Ascending aorta (tissue), 2 donors: ENCODE results near the gene PTF1A. TPM values are rescaled to one million over a fixed set of nuclear protein-coding genes. Genes with fewer than 3 reads are reported as not detected.

Experiments used
- DNase-seq, 2 donors: peaks; one replicate each; pipeline ENCODE4 v3.0.0-alpha.2; 2019; ENCODE audit warnings: low spot score in 2 of 2
- H3K27ac ChIP-seq, 2 donors: fragments of 200-600 bp; sonication (generic); one replicate each; pipeline ENCODE4 v1.5.1; 2016 to 2017; ENCODE audit warnings: mild to moderate bottlenecking in 1 of 2
- H3K27me3 ChIP-seq: fragments of 200-600 bp; sonication (generic); one replicate; pipeline ENCODE4 v1.5.1; 2017
- H3K36me3 ChIP-seq, 2 donors: fragments of 200-600 bp; sonication (generic); one replicate each; pipeline ENCODE4 v1.5.1; 2016
- H3K4me1 ChIP-seq, 2 donors: fragments of 200-600 bp; sonication (generic); one replicate each; pipeline ENCODE4 v1.5.1; 2016 to 2017; ENCODE audit warnings: mild to moderate bottlenecking in 1 of 2
- H3K4me3 ChIP-seq, 2 donors: fragments of 200-600 bp; sonication (generic); one replicate each; pipeline ENCODE4 v1.5.1; 2016 to 2017; ENCODE audit warnings: mild to moderate bottlenecking in 1 of 2
- H3K9me3 ChIP-seq, 2 donors: fragments of 200-600 bp; sonication (generic); one replicate each; pipeline ENCODE4 v1.5.1; 2016
- intact Hi-C: fragments of 100-400 bp; cut with DNase I; formaldehyde crosslinking; loops from one replicate; pipeline ENCODE4 v1.15.1; 2023
- total RNA-seq: library from RNA; depleted of rRNA; stranded (reverse); fragments of >200 nt; gene quantifications from one replicate; pipeline ENCODE4 v1.1.0, GENCODE V29; 2016
- TF ChIP-seq, protein P1 (sequence below), 3 experiments: fragments of 200-600 bp in 2 of 3; fragments of 450-650 bp in 1 of 3; sonication (generic) in 2 of 3; IDR thresholded peaks; one replicate each; pipeline ENCODE4 v1.5.1; 2016 to 2019; ENCODE audit warnings: antibody characterized with exemption in 3 of 3, mild to moderate bottlenecking in 1 of 3, moderate library complexity in 1 of 3

The PTF1A gene
- total RNA-seq, 1 donor from 2014 or later, result not detected

GRCh38 chr10:23174074-23174976 is 17.8 kb upstream of the PTF1A start:
- H3K36me3 ChIP-seq, result no peaks in the 10 kb centered on the region
- H3K27ac ChIP-seq, result no peak overlapping the region
- DNase-seq, result peak in 1 of 2 donors; percentile 50
- H3K4me3 ChIP-seq, result no peak overlapping the region
- peaks cover 12% of the 10 kb centered on the region for H3K27me3 ChIP-seq
- no peaks in the 10 kb centered on the region for H3K4me1 ChIP-seq
- TF ChIP-seq, protein P1, sequence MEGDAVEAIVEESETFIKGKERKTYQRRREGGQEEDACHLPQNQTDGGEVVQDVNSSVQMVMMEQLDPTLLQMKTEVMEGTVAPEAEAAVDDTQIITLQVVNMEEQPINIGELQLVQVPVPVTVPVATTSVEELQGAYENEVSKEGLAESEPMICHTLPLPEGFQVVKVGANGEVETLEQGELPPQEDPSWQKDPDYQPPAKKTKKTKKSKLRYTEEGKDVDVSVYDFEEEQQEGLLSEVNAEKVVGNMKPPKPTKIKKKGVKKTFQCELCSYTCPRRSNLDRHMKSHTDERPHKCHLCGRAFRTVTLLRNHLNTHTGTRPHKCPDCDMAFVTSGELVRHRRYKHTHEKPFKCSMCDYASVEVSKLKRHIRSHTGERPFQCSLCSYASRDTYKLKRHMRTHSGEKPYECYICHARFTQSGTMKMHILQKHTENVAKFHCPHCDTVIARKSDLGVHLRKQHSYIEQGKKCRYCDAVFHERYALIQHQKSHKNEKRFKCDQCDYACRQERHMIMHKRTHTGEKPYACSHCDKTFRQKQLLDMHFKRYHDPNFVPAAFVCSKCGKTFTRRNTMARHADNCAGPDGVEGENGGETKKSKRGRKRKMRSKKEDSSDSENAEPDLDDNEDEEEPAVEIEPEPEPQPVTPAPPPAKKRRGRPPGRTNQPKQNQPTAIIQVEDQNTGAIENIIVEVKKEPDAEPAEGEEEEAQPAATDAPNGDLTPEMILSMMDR (IDR thresholded peaks at IDR 0.05), result no peak
- intact Hi-C loops, result no loop called here
- H3K9me3 ChIP-seq, result no peaks in the 10 kb centered on the region

DNA sequence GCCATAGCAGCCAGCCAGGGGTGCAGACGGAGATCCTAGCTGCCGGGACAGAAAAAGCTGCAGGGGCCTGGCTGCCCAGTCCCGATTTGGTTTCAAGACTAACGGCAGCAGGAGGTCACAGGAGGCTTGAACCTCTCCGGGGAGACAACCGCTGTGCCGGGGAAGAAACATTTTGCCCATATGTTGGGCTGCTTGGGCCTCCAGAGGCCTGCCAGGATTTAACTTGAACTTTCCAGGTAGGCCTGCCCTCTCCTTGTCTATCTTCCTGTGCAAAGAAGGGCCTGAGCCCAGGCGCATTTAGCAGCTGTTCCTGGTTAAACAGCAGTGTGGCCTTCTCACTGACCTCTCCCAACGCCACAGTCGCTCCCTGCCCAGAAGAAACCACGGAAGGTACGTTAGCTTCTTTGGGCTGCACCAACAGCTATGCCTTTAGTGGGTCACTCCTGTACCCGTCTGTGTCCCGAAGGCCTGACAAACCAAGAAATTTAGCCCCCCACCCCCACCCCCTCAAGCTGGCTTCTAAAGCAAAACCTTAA is 17.1 kb upstream of the PTF1A start:
- DNase-seq, result peak in 1 of 2 donors; percentile 27
- intact Hi-C loops, result no loop called here
- no peaks in the 10 kb centered on the region for H3K9me3 ChIP-seq
- H3K36me3 ChIP-seq, result no peaks in the 10 kb centered on the region
- TF ChIP-seq, protein P1 (IDR thresholded peaks at IDR 0.05), result no peak
- H3K4me3 ChIP-seq, result no peak overlapping the region
- no peak overlapping the region for H3K27ac ChIP-seq
- peaks cover 12% of the 10 kb centered on the region for H3K27me3 ChIP-seq
- no peaks in the 10 kb centered on the region for H3K4me1 ChIP-seq

DNA sequence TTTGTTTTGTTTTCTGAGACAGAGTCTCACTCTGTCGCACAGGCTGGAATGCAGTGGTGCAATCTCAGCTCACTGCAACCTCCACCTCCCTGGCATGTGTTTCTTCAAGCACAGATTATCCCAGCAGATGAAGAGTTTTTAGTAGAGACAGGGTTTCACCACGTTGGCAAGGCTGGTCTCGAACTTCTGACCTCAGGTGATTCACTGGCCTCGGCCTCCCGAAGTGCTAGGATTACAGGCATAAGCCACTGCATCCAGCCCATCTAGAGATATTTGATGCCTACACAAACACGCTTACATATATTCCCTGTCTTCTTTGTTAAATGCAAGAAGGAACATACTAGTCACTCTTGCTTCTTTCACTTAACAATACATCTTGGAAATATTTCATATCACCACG is 5.9 kb upstream of the PTF1A start:
- Histone ChIP-seq H3K4me3 (no peak overlapping the region), H3K27ac (no peak overlapping the region), H3K27me3 (no peaks in the 10 kb centered on the region), H3K36me3 (no peaks in the 10 kb centered on the region), H3K9me3 (no peaks in the 10 kb centered on the region), H3K4me1 (no peaks in the 10 kb centered on the region)
- intact Hi-C loops, result no loop called here
- TF ChIP-seq, protein P1 (IDR thresholded peaks at IDR 0.05), result no peak
- peak in 1 of 2 donors; percentile 3 for DNase-seq

GRCh38 chr10:23186697-23187096 is 5.4 kb upstream of the PTF1A start:
- no peak for DNase-seq
- Histone ChIP-seq H3K4me3 (no peak overlapping the region), H3K9me3 (no peaks in the 10 kb centered on the region), H3K4me1 (no peaks in the 10 kb centered on the region), H3K27me3 (no peaks in the 10 kb centered on the region), H3K36me3 (no peaks in the 10 kb centered on the region), H3K27ac (no peak overlapping the region)
- intact Hi-C loops, result no loop called here
- TF ChIP-seq, protein P1 (IDR thresholded peaks at IDR 0.05), result no peak

GRCh38 chr10:23187155-23187554 is 5.0 kb upstream of the PTF1A start:
- no peak overlapping the region for H3K4me3 ChIP-seq
- H3K27me3 ChIP-seq, result no peaks in the 10 kb centered on the region
- intact Hi-C loops, result no loop called here
- no peaks in the 10 kb centered on the region for H3K4me1 ChIP-seq
- TF ChIP-seq, protein P1 (IDR thresholded peaks at IDR 0.05), result no peak
- H3K36me3 ChIP-seq, result no peaks in the 10 kb centered on the region
- no peaks in the 10 kb centered on the region for H3K9me3 ChIP-seq
- DNase-seq, result no peak
- no peak overlapping the region for H3K27ac ChIP-seq
